OCI-LY7 (cell line): ENCODE measurements around the gene PNMA6E. TPM values are rescaled to one million over a fixed set of nuclear protein-coding genes. Genes with fewer than 3 reads are reported as not detected.
"Not testable (repeated sequence)": the region's sequence is repeated elsewhere in the genome, so short reads cannot be mapped to it uniquely, and the experiment has no call there.

Source experiments
- BruUV-seq: library from RNA; stranded (reverse); fragments of 400-500 nt; replicated peaks from 2 replicates; lab custom pipeline; 2021; lab: Mats Ljungman, UMichigan
- CTCF ChIA-PET: fragments of 300-600 bp; sonication (Branson Sonifier 250); formaldehyde crosslinking; loops from one replicate; lab custom pipeline; 2022; ENCODE audit warnings: antibody characterized with exemption; ENCODE audit not compliant: unreplicated experiment; lab: Charles Lee
- POLR2A ChIA-PET: fragments of 300-600 bp; sonication (Branson Sonifier 250); formaldehyde crosslinking; loops from one replicate; lab custom pipeline; 2022; ENCODE audit warnings: antibody characterized with exemption; lab: Charles Lee
- DNase-seq: peaks from one replicate; pipeline ENCODE4 v3.0.0-alpha.2; 2015; ENCODE audit warnings: low spot score
- H2AFZ ChIP-seq: fragments of 200-600 bp; sonication (generic), shearing (Covaris generic); 2 replicates; pipeline ENCODE4 v1.6.1; 2014; ENCODE audit warnings: mild to moderate bottlenecking, antibody characterized with exemption, low read length, moderate library complexity
- H3K27ac ChIP-seq: fragments of 200-600 bp; sonication (generic); 2 replicates; pipeline ENCODE4 v1.5.1; 2014; ENCODE audit warnings: mixed run types, low read depth, mild to moderate bottlenecking, moderate library complexity, low read length, inconsistent platforms; ENCODE audit not compliant: poor library complexity, severe bottlenecking
- H3K36me3 ChIP-seq: fragments of 200-600 bp; sonication (generic); 2 replicates; pipeline ENCODE4 v1.6.1; 2014; ENCODE audit warnings: mild to moderate bottlenecking, antibody characterized with exemption, low read length, moderate library complexity, mixed read lengths; ENCODE audit not compliant: insufficient read depth
- H3K4me1 ChIP-seq: fragments of 200-600 bp; sonication (generic); 2 replicates; pipeline ENCODE4 v1.5.1; 2014; ENCODE audit warnings: mild to moderate bottlenecking, low read length; ENCODE audit not compliant: insufficient read depth, poor library complexity, severe bottlenecking
- H3K4me2 ChIP-seq: fragments of 200-600 bp; sonication (generic); 2 replicates; pipeline ENCODE4 v1.6.1; 2014; ENCODE audit warnings: mild to moderate bottlenecking, low read length
- H3K4me3 ChIP-seq: fragments of 200-600 bp; sonication (generic); 2 replicates; pipeline ENCODE4 v1.5.1; 2014; ENCODE audit warnings: mild to moderate bottlenecking, low read depth, low read length; ENCODE audit not compliant: poor library complexity, severe bottlenecking
- H3K79me2 ChIP-seq: fragments of 200-600 bp; sonication (generic); 2 replicates; pipeline ENCODE4 v1.6.1; 2016; ENCODE audit warnings: low read depth, mild to moderate bottlenecking, low read length, moderate library complexity, mixed read lengths; ENCODE audit not compliant: insufficient read depth
- H3K9me2 ChIP-seq: fragments of 200-600 bp; sonication (generic); 2 replicates; pipeline ENCODE4 v1.6.1; 2016; ENCODE audit warnings: mild to moderate bottlenecking, low read length, mixed read lengths; ENCODE audit not compliant: insufficient read depth
- H3K9me3 ChIP-seq: fragments of 200-600 bp; sonication (generic); 2 replicates; pipeline ENCODE4 v1.6.1; 2014; ENCODE audit warnings: mild to moderate bottlenecking, mixed run types, low read length, mixed read lengths
- H4K20me1 ChIP-seq: fragments of 200-600 bp; sonication (generic); 2 replicates; pipeline ENCODE4 v1.6.1; 2014; ENCODE audit warnings: mild to moderate bottlenecking, antibody characterized with exemption, low read length, moderate library complexity, mixed read lengths; ENCODE audit not compliant: insufficient read depth
- CTCF ChIP-seq: fragments of 200-600 bp; sonication (generic); conservative IDR thresholded peaks from 2 replicates; pipeline ENCODE4 v1.5.1; 2014; ENCODE audit warnings: mild to moderate bottlenecking, antibody characterized with exemption, low read length, moderate library complexity, mixed read lengths
- EZH2phosphoT487 ChIP-seq: fragments of 200-600 bp; sonication (generic); IDR thresholded peaks from 2 replicates; pipeline ENCODE4 v1.6.1; 2018; ENCODE audit warnings: low read depth, borderline replicate concordance, mild to moderate bottlenecking, mixed run types, antibody characterized with exemption, low read length, moderate library complexity, mixed read lengths
- intact Hi-C: fragments of 100-400 bp; cut with micrococcal nuclease; formaldehyde crosslinking; loops from one replicate; pipeline ENCODE4 v1.10.0; 2022; ENCODE audit not compliant: unreplicated experiment
- total RNA-seq, 2 experiments: library from RNA; depleted of rRNA in 1 of 2; stranded (reverse); fragments of >200 nt in 1 of 2; shearing (Covaris generic) in 1 of 2; gene quantifications; 2 replicates each; pipeline ENCODE4 v1.2.3, GENCODE V29; 2014 to 2022

Gene PNMA6E
- total RNA-seq, 2 experiments from 2014 or later = not detected

GRCh38 chrX:153406011-153406410 lies 4.9 kb upstream of the PNMA6E start:
- no TSS peak for BruUV-seq
- Histone ChIP-seq H3K36me3 (no peaks in the 10 kb centered on the region), H3K4me2 (no peak overlapping the region), H4K20me1 (no peaks in the 10 kb centered on the region), H3K79me2 (no peaks in the 10 kb centered on the region), H3K9me2 (no peaks in the 10 kb centered on the region), H3K4me1 (no peaks in the 10 kb centered on the region), H3K9me3 (no peaks in the 10 kb centered on the region), H3K27ac (no peak overlapping the region), H2AFZ (no peak overlapping the region), H3K4me3 (no peak overlapping the region)
- intact Hi-C loops = no loop called here
- CTCF ChIA-PET = no interaction called here
- no peak for DNase-seq
- POLR2A ChIA-PET = no interaction called here
- TF ChIP-seq CTCF (no peak), EZH2phosphoT487 (no peak)

DNA sequence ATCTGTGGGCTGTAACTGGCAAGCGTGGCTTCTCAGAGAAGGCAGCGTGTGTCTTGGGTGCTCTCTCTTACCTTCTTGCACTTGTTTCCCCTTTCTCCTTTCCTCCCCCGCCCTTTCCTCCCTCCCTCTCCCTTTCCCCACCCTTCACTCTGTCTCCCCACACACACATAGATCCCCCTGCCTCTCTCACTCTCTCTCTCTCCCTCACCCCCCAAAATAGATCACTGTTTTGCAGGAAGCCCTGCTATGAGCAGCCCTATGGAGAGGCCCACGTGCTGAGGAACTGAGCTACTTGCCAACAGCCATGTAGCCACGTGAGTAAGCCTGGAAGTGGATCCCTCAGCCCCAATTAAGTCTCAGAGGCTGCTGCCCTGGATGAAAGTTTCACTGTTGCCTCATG lies 4.3 kb upstream of the PNMA6E start:
- no TSS peak for BruUV-seq
- intact Hi-C loops = no loop called here

DNA sequence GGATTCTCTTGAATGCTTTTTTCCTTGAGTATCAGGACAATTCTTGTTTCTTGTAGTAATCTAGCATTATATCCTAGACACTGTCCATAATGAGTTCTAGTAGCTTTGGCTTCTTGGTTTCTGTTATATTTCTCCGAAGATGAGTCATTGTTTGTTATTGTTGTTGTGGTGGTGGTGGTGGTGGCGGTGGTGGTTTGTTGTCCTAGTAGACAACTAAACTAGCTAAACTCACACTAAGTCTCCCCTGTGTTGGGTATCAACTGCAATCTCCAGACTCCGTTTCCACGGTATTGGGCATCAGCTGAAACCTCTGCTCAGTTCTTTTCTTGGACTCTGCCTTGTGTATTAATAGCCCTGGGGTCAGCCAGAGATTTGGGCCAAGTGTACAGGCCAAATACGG lies 3.2 kb upstream of the PNMA6E start:
- H3K4me3 ChIP-seq, intact Hi-C loops, BruUV-seq, H4K20me1 ChIP-seq, H3K27ac ChIP-seq, H3K4me2 ChIP-seq, H3K9me3 ChIP-seq, H3K9me2 ChIP-seq, POLR2A ChIA-PET, H3K36me3 ChIP-seq, H2AFZ ChIP-seq, CTCF ChIA-PET, H3K4me1 ChIP-seq, DNase-seq, H3K79me2 ChIP-seq: not testable (repeated sequence)

More for the DNA sequence above, 4.3 kb upstream of the PNMA6E start:
- no peaks in the 10 kb centered on the region for H3K36me3 ChIP-seq
- H3K9me2 ChIP-seq = no peaks in the 10 kb centered on the region
- no peak for DNase-seq
- POLR2A ChIA-PET = no interaction called here
- H3K9me3 ChIP-seq = no peaks in the 10 kb centered on the region
- H3K4me3 ChIP-seq = no peak overlapping the region
- H4K20me1 ChIP-seq = no peaks in the 10 kb centered on the region
- no peak overlapping the region for H3K27ac ChIP-seq
- TF ChIP-seq EZH2phosphoT487 = no peak
- no peak for TF ChIP-seq CTCF
- no peak overlapping the region for H3K4me2 ChIP-seq
- H2AFZ ChIP-seq = no peak overlapping the region
- H3K79me2 ChIP-seq = no peaks in the 10 kb centered on the region
- no peaks in the 10 kb centered on the region for H3K4me1 ChIP-seq
- CTCF ChIA-PET = no interaction called here
